Measurements from ENCODE around the gene ARL10.

ARL10 gene

DNA sequence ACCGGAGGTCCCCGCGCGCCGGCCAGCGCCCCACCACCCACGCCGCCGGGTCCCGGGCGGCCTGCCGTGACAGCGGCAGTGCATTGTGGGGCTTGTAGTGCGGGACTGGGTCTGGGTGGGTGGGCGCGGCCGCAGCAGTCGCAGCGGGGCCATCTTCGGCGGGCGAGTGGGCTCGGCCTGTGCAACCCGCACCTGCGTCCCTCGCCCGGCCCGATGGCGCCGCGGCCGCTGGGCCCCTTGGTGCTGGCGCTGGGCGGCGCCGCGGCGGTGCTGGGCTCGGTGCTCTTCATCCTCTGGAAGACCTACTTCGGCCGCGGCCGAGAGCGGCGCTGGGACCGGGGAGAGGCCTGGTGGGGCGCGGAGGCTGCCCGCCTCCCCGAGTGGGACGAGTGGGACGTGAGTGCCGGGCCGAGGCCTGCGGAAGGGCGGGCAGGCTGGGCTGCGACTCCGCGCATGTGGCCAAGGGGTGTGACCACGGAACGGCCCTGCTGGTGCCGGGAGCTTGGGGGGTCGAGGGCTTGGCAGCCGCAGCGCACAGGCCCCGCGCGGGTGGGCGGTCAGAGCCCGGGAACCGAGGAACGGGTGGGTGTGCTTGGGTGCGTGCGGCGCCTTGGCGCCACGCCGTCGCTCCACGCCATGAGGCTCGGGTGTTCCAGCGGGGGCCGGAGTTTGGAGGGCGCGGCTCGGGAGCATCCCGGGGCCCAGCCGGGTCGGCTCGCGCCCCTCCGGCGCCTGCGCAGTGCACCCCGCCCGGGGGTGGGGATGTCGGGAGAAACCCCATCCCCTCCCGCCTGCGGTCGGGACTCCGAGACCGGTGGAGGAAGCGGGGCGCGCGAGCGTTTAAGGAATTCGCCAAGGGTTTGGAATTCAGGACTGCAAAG lies at the start of gene ARL10:
TSS of gene ARL10 (plus strand) at position 137 of the 881 bp plus-strand sequence. CDS start at position 214, 77 bp downstream.
- peak; percentile 68 for DNase-seq

GRCh38 chr5:176317534-176318374 lies 47.5 kb upstream of the ARL10 start:
- no peak for DNase-seq

DNA sequence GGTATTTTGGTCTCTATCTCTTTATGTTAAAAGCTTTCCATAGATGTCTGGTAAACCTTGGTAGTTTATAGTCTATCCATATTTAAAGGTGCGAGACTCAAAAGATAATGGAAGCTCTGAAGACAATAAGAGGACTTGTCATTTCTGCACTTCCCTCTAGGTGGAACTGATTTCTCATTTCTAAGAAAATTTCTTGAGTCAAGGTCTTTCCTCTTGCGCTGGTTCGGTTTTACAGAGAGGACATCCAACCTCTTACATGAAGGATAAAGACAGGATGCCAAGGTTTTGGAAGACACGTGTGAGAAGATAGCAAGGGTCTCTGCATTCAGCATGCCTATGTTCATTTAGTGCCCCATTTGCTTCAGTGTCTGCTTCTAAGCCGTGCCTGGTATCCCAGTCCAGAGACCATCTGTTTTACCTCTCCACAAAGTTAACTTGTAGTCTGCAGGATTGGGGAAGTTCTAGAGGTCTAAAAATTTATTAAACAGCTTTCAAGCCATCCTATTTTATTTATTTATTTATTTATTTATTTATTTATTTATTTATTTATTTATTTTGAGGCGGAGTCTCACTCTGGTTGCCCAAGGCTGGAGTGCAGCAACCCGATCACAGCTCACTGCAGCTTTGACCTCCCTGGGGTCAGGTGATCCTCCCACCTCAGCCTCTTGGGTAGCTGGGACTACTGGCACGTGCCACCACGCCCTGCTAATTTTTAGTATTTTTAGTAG lies 45.3 kb upstream of the ARL10 start:
- no peak for DNase-seq

- no peak for DNase-seq
Observed at GRCh38 chr5:176320577-176320976, 44.7 kb upstream of the ARL10 start.

DNA sequence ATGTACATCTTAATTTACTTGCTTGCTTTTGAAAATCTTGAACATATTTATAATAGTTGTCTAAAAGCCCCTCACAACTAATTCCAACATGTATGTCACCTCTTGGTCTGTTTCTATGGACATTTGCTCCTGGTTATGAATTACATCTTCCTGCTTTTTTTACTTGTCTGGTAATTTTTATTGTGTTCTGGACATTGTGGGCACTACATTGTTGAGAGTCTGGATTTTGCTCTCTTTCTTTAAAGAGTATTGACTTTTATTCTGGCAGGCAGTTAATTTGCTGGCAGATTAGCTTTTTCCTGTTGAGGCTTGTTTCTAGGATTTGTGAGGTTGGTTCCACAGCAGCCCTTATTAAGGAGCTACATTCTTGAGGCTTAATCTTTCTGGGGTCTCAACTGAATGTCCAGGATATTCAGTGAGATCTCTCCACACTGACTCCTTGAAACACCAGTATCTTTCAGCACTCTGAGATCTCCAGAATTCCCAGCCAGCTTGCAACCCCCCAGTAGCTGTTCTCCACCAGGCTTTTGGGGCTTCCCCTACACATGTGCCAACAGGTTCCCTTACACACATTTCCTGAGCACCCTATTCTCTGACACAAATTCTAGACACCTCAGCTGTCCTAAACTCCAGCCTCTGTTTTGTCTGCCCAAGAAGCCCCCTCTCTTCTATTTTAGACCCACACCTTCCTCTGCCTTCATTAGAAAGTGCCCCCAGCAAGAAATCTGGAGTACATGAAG lies 31.1 kb upstream of the ARL10 start:
- DNase-seq, result no peak

GRCh38 chr5:176337913-176338312 lies 27.4 kb upstream of the ARL10 start:
- DNase-seq, result no peak

GRCh38 chr5:176339304-176339703 lies 26.0 kb upstream of the ARL10 start:
- DNase-seq, result no peak

DNA sequence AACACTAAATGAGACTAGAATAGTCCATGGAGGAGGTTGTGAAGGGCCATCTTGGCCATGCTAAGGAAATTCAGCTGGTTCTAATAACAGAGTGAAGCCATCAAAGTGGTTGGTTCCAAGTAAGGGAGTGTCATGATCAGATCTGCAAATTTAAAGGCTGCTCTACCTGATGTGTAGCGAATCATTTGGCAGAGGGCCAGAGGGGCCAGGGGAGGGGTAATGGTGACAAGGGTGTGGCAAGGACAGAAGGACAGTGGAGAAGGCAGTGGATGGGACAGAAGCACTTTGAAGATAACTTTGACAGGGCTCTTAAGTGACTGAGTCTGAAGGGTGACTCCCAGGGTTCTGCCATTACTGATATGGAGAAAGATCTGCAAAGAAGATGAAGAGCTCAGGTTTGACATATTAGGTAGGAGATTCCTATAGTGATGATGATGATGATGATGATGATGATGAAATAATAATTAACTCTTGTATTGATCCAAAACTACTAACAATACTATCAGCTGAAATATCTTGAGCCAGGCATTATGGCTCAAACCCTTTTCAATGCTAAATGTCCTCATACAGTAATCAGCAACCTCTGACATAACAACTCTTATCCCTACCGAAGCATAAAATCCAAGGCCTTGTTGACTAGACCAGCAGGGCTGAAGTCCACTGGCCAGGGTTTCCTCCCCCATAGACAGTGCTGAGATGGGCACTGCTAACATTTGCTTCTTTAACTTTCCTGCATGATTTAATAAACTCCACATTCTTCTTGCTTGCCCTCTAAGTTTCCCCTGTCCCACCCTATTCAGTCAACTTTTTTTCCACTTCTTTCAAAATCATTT lies 23.7 kb upstream of the ARL10 start:
- no peak for DNase-seq

DNA sequence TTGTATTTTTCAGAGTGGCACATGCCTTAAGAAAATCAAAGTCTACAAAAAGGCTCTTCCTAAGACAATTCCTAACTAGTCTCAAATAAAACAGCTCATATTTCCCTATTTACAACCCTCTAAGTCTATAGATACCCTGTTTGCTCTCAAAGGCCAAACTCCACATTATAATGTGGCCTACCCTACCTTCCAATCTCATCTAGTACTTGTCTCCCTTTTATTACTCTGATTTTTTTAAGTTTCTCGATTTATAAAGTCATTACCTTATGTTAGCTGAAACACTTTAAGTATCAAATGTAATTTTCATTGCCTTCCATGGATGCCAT lies 23.2 kb upstream of the ARL10 start:
- no peak for DNase-seq

DNA sequence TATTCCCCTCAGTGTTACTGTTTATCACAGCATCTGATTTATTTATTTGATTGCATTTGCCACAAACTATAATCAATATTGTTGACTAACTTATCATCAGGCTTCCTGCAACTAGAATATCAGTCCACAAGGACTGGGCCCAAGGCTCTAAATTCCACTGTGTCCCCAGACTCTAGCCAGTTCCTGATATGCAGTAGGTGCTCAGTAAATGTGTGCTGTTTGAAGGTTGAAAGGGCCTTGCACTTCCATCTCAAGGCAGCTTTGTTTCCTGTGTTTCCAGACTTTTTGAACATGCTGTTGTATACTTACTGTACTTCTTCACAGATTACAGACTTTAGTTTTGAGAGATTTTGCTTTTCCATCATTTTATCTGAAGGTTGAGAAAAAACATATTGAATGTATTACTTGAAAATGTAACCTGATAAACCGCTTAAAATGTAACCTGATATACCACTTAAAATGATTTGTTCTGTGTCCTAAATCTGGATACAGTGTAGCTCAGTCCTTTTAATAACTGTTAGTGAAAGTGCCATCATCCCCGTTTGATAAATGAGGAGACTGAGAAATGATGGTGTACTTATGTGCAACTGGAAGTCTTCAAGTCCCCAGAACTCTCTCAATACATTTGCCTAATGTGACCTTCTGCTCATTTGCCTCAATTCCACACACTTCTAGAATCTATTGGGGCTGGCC lies 22.4 kb upstream of the ARL10 start:
- no peak for DNase-seq

GRCh38 chr5:176350416-176350815 lies 14.9 kb upstream of the ARL10 start:
- DNase-seq, result no peak

DNA sequence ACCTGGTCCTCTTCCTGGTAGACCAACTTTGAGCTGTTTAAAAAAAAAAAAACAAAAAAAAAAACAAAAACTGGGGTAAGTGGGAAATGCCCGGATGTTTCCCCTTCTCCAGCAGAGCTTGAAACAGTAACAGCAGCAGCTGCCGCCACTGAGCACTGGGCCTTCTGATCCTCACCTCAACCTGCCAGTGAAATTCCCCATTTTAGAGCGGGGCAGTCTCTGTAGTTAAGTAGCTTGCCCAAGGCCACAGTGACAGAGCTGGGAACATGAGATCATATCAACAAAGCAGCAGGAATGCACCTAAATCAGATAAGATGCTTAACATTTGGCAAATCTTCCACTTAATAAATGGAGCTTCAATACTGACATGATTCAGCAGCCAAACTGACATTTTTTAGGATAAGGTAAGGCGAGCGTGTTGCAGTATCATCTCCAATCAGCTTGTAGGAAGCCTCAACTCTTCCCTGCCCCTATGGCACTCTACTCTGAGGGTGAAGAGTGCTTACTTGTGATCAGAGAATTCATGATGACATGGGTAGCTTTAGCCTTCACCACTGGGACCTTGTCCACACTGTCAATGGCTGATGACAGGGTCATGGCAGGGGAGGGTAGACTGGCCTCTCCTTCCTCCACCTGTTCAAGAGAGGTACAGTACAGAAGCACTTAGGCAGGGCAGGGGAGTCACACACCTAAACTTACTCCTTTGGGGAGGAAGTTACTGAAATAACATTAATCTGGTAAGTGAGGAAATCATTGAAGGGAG lies 13.0 kb upstream of the ARL10 start:
- no peak for DNase-seq

- no peak for DNase-seq
Observed at GRCh38 chr5:176353533-176353932, 11.8 kb upstream of the ARL10 start.

GRCh38 chr5:176355400-176356178 lies 9.7 kb upstream of the ARL10 start:
- no peak for DNase-seq

- DNase-seq, result no peak
Observed at GRCh38 chr5:176356179-176356566, 9.1 kb upstream of the ARL10 start.

DNA sequence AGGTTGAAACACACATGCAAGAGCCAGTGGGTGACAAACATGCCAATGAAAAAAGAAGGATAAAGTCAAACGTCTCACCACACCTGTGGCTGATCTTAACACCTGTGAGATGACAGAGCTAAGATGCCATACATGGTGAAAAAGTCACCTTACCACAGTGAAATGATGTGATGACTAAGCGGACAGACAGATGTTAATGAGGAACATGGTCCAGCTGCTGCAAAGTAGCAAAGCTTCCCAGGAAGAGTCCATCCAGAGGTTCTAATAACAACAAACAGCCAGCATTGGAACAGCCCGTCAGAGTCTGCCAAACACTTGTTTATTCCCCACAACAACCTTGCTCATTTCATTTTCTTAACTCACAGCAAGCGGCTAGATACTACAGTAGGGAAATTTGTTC lies 5.6 kb upstream of the ARL10 start:
- peak; percentile 18 for DNase-seq

DNA sequence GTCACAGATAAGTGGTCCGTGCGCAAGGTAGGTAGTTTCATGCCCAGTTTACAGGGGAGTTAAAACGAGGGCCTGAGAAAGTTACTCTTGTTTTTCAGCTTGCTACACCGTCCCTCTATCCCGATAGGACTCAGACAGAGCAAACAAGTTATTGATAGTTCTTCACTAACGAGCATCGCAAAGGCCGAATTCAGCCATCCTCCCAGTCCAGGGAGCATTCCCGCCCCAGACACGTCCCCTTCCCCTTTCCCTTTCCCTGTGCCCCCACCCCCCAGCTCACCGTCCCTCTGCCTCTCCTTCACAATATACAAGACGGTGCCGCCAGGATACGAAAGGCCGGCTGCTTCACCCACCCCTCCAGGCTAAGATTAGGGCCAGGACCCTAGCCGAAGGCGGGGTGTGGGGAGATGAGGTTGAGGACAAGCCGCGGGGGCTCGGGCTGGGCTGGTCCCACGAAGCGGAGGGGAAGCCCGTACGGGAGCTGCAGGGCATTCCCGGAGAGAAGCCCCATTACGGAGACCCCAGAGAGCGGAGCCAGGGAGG lies 4.3 kb upstream of the ARL10 start:
- DNase-seq, result no peak

DNA sequence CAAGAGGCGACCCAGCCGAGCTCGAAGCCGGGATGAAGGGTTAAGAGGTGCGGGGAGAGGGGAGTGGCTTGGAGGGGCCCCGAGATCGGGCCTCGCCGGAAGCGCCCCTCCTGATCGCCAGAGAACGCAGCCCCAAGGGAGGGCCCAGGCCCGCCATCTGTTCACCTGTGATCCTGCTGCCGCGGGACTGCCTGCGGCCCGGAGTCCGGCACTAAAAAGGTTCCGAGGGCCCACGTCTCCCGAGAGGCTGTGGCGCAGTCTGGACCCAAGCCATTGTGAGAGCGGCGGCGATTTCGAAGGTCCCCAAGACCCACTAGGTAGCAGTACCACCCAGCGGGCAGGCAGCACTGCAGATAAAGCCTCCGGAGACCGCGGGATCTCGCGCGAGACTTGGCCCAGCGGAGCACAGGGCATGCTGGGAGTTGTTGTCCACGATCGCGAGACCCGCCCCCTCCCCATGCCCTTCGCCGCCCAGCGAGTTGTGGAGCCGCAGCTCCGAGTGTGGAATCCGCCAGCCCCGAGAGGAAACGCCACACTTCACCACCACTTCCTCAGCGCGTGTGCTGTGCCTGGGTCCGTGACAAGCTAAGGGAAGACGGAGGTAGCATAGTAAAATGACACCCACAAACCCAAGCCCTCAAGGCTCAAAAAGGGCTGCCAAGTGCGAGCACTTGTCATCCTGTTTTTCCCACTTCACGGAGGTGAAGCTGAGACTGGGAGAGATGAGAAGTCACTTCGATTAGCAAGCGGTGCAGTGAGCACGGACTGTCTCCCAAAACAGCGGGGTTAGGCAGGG lies 3.7 kb upstream of the ARL10 start, which contains the start of gene KIAA1191:
TSS of gene KIAA1191 (minus strand) at position 328 of the 796 bp plus-strand sequence. CDS start 2,256 bp downstream, outside the sequence.
- peak; percentile 96 for DNase-seq

All from activated CD4-positive, alpha-beta T cell treated with anti-CD3 and anti-CD28 coated beads, Interleukin-10, Interleukin-2, amounts not matched to agents 100 ng/mL and 50 ng/mL, durations not matched to agents 16 hours and 8 hours (primary cell).